ENCODE results near the gene SIL1. TPM values are rescaled to one million over a fixed set of nuclear protein-coding genes. Genes with fewer than 3 reads are reported as not detected.
A peak's percentile ranks its signal among the peaks of the same experiment; 100 is the strongest.

The SIL1 gene
- total RNA-seq, 1 experiment from 2014 or later, result 22.0 TPM

GRCh38 chr5:139092741-139093343, 105.3 kb downstream of the SIL1 start:
- ChIA-PET POLR2A (ENCODE audit: low non-redundant PET) (no interaction called here), CTCF (no interaction called here)
- intact Hi-C loops (cut with micrococcal nuclease; ENCODE audit: unreplicated experiment), result no loop called here
- no TSS peak for BruUV-seq (replicated peaks)
- TF ChIP-seq CTCF (conservative IDR thresholded peaks at IDR 0.05; ENCODE audit: low read depth, low read length) (no peak), EZH2 (IDR thresholded peaks at IDR 0.05; ENCODE audit: borderline replicate concordance, low read depth, low read length, poor library complexity, severe bottlenecking) (no peak)
- no peaks in the 10 kb centered on the region for H3K9me3 ChIP-seq (ENCODE audit: low read depth, low read length, poor library complexity, severe bottlenecking)
- H3K27ac ChIP-seq (ENCODE audit: low read depth, low read length, poor library complexity, severe bottlenecking), result no peak overlapping the region
- no peak for DNase-seq (ENCODE audit: low spot score)
- no peak overlapping the region for H3K4me3 ChIP-seq (ENCODE audit: low read depth, low read length, poor library complexity, severe bottlenecking)
- H3K4me1 ChIP-seq (ENCODE audit: insufficient read depth, low read length, poor library complexity, severe bottlenecking), result no peaks in the 10 kb centered on the region
- H3K36me3 ChIP-seq (ENCODE audit: insufficient read depth, low read length, poor library complexity, severe bottlenecking), result no peaks in the 10 kb centered on the region
- H3K27me3 ChIP-seq (replicated peaks; ENCODE audit: insufficient read depth, low read depth, low read length, poor library complexity), result no peaks in the 10 kb centered on the region

GRCh38 chr5:139091439-139092156, 106.6 kb downstream of the SIL1 start:
- Histone ChIP-seq H3K27ac (ENCODE audit: low read depth, low read length, poor library complexity, severe bottlenecking) (no peak overlapping the region), H3K36me3 (ENCODE audit: insufficient read depth, low read length, poor library complexity, severe bottlenecking) (no peaks in the 10 kb centered on the region), H3K27me3 (replicated peaks; ENCODE audit: insufficient read depth, low read depth, low read length, poor library complexity) (no peaks in the 10 kb centered on the region), H3K9me3 (ENCODE audit: low read depth, low read length, poor library complexity, severe bottlenecking) (no peaks in the 10 kb centered on the region), H3K4me3 (ENCODE audit: low read depth, low read length, poor library complexity, severe bottlenecking) (no peak overlapping the region), H3K4me1 (ENCODE audit: insufficient read depth, low read length, poor library complexity, severe bottlenecking) (no peaks in the 10 kb centered on the region)
- TF ChIP-seq EZH2 (IDR thresholded peaks at IDR 0.05; ENCODE audit: borderline replicate concordance, low read depth, low read length, poor library complexity, severe bottlenecking), result no peak
- TF ChIP-seq CTCF (conservative IDR thresholded peaks at IDR 0.05; ENCODE audit: low read depth, low read length), result peak; percentile 20; the same call in 1 of the 2 replicates
- POLR2A ChIA-PET (ENCODE audit: low non-redundant PET), result no interaction called here
- DNase-seq (ENCODE audit: low spot score), result no peak
- no TSS peak for BruUV-seq (replicated peaks)
- intact Hi-C loops (cut with micrococcal nuclease; ENCODE audit: unreplicated experiment), result no loop called here
- CTCF ChIA-PET, result no interaction called here

GRCh38 chr5:139090581-139090980, 107.6 kb downstream of the SIL1 start:
- intact Hi-C loops (cut with micrococcal nuclease; ENCODE audit: unreplicated experiment), result no loop called here
- no peak overlapping the region for H3K4me3 ChIP-seq (ENCODE audit: low read depth, low read length, poor library complexity, severe bottlenecking)
- H3K4me1 ChIP-seq (ENCODE audit: insufficient read depth, low read length, poor library complexity, severe bottlenecking), result no peaks in the 10 kb centered on the region
- TF ChIP-seq EZH2 (IDR thresholded peaks at IDR 0.05; ENCODE audit: borderline replicate concordance, low read depth, low read length, poor library complexity, severe bottlenecking), result no peak
- TF ChIP-seq CTCF (conservative IDR thresholded peaks at IDR 0.05; ENCODE audit: low read depth, low read length), result no peak
- H3K36me3 ChIP-seq (ENCODE audit: insufficient read depth, low read length, poor library complexity, severe bottlenecking), result no peaks in the 10 kb centered on the region
- POLR2A ChIA-PET (ENCODE audit: low non-redundant PET), result no interaction called here
- no peaks in the 10 kb centered on the region for H3K9me3 ChIP-seq (ENCODE audit: low read depth, low read length, poor library complexity, severe bottlenecking)
- no peaks in the 10 kb centered on the region for H3K27me3 ChIP-seq (replicated peaks; ENCODE audit: insufficient read depth, low read depth, low read length, poor library complexity)
- no TSS peak for BruUV-seq (replicated peaks)
- DNase-seq (ENCODE audit: low spot score), result no peak
- CTCF ChIA-PET, result no interaction called here
- H3K27ac ChIP-seq (ENCODE audit: low read depth, low read length, poor library complexity, severe bottlenecking), result no peak overlapping the region
